Chondrocyte (in vitro differentiated cells): Measurements from ENCODE around the gene ZDBF2. TPM values are rescaled to one million over a fixed set of nuclear protein-coding genes. Genes with fewer than 3 reads are reported as not detected.

ENCODE experiments used
- DNase-seq: peaks from one replicate; pipeline ENCODE4 v3.0.0; 2021; ENCODE audit warnings: mixed read lengths, low spot score
- H3K27ac Mint-ChIP-seq: one replicate; pipeline ENCODE4 v1.8.0; 2021; ENCODE audit warnings: mild to moderate bottlenecking, moderate library complexity, mixed read lengths; ENCODE audit not compliant: unreplicated experiment
- H3K27me3 Mint-ChIP-seq: 2 replicates; pipeline ENCODE4 v1.8.0; 2021; ENCODE audit warnings: low read depth, mixed read lengths
- H3K36me3 Mint-ChIP-seq: 2 replicates; pipeline ENCODE4 v1.8.0; 2021; ENCODE audit warnings: low read depth, mixed read lengths
- H3K4me1 Mint-ChIP-seq: 2 replicates; pipeline ENCODE4 v1.8.0; 2021; ENCODE audit warnings: low read depth, mild to moderate bottlenecking, mixed read lengths
- H3K4me3 Mint-ChIP-seq: one replicate; pipeline ENCODE4 v1.8.0; 2021; ENCODE audit warnings: mild to moderate bottlenecking, moderate library complexity, mixed read lengths; ENCODE audit not compliant: unreplicated experiment
- H3K9me3 Mint-ChIP-seq: 2 replicates; pipeline ENCODE4 v1.8.0; 2021; ENCODE audit warnings: low read depth, mixed read lengths
- total RNA-seq: library from RNA; stranded (reverse); gene quantifications from 3 replicates; pipeline ENCODE4 v1.2.1, GENCODE V29; 2021
- TF ChIP-seq, protein P1 (sequence below): fragments of 200-600 bp; sonication (generic); IDR thresholded peaks from 2 replicates; pipeline ENCODE4 v1.5.0; 2021; ENCODE audit warnings: antibody characterized with exemption, mild to moderate bottlenecking, moderate library complexity

Gene ZDBF2
- total RNA-seq, 1 donor from 2014 or later = 24.8 TPM

DNA sequence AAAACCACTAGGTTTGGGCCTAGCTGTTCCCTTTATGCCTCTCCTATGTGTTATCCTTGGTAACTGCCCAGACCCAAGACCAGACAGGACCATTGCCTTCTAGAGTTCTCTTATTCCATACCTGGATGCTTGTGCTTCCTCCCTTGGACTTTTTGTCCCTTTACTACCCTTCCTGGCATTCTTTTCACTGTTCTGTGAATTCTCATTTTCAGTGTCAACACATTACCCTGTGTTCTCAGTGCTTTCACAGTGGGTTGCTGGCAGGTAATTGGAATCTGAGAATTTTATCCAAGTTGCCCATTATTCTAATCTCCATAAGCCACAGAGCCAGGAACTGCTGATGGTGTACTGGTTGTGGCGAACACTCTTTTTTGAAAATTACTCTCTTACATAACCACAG lies 41.7 kb downstream of the ZDBF2 start:
- no peak for DNase-seq
- Mint-ChIP-seq H3K9me3 (peaks cover 15% of the 10 kb centered on the region), H3K4me3 (no peak overlapping the region), H3K4me1 (no peaks in the 10 kb centered on the region), H3K27me3 (no peaks in the 10 kb centered on the region), H3K36me3 (peaks cover 16% of the 10 kb centered on the region), H3K27ac (no peak overlapping the region)
- TF ChIP-seq, protein P1, sequence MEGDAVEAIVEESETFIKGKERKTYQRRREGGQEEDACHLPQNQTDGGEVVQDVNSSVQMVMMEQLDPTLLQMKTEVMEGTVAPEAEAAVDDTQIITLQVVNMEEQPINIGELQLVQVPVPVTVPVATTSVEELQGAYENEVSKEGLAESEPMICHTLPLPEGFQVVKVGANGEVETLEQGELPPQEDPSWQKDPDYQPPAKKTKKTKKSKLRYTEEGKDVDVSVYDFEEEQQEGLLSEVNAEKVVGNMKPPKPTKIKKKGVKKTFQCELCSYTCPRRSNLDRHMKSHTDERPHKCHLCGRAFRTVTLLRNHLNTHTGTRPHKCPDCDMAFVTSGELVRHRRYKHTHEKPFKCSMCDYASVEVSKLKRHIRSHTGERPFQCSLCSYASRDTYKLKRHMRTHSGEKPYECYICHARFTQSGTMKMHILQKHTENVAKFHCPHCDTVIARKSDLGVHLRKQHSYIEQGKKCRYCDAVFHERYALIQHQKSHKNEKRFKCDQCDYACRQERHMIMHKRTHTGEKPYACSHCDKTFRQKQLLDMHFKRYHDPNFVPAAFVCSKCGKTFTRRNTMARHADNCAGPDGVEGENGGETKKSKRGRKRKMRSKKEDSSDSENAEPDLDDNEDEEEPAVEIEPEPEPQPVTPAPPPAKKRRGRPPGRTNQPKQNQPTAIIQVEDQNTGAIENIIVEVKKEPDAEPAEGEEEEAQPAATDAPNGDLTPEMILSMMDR = no peak

DNA sequence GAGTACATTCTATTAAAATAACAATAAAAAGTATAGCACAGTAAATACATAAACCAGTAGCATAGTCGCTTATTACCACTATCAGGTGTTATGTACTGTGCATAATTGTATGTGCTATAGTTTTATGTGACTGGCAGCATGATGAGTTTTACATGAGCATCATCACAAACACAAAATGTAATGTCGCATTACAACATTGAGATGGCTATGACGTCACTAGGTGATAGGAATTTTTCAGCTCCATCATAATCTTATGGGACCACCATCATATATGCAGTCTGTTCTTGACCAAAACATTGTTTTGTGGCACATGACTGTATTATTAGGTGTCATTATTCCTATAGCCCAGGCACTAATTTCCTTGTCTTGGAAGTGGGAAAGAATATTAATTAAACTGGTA lies 48.6 kb downstream of the ZDBF2 start:
- peaks cover 9% of the 10 kb centered on the region for H3K36me3 Mint-ChIP-seq
- no peak for DNase-seq
- H3K9me3 Mint-ChIP-seq = peaks cover 10% of the 10 kb centered on the region
- no peaks in the 10 kb centered on the region for H3K4me1 Mint-ChIP-seq
- TF ChIP-seq, protein P1 = no peak
- no peak overlapping the region for H3K27ac Mint-ChIP-seq
- H3K27me3 Mint-ChIP-seq = no peaks in the 10 kb centered on the region
- no peak overlapping the region for H3K4me3 Mint-ChIP-seq

GRCh38 chr2:206323486-206323885 lies 49.0 kb downstream of the ZDBF2 start:
- Mint-ChIP-seq H3K9me3 (peaks cover 7% of the 10 kb centered on the region), H3K4me3 (no peak overlapping the region), H3K27me3 (no peaks in the 10 kb centered on the region), H3K27ac (no peak overlapping the region), H3K4me1 (no peaks in the 10 kb centered on the region), H3K36me3 (peaks cover 8% of the 10 kb centered on the region)
- TF ChIP-seq, protein P1 = no peak
- DNase-seq = no peak

DNA sequence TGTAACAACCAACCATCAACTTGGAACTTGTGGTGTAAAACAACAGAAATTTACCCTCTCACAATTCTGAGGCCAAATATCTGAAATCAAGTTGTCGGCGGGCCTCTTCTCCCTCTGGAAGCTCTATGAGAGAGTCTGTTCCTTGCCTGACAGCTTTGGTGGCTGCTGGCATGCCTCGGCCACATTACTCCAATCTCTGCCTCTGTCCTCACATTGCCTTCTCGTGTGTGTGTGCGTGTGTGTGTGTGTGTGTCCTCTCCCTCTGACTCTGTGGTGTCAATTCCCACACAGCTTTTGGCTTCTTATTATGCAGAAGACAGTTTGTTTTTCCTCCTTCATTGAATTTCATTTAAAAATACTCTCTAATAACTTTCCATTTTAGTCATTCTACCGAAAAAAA lies 50.4 kb downstream of the ZDBF2 start:
- H3K27ac Mint-ChIP-seq = no peak overlapping the region
- DNase-seq = no peak
- peaks cover 2% of the 10 kb centered on the region for H3K36me3 Mint-ChIP-seq
- no peak overlapping the region for H3K4me3 Mint-ChIP-seq
- H3K4me1 Mint-ChIP-seq = no peaks in the 10 kb centered on the region
- no peaks in the 10 kb centered on the region for H3K9me3 Mint-ChIP-seq
- H3K27me3 Mint-ChIP-seq = no peaks in the 10 kb centered on the region
- TF ChIP-seq, protein P1 = no peak

GRCh38 chr2:206328974-206329373 lies 54.5 kb downstream of the ZDBF2 start:
- DNase-seq = no peak
- Mint-ChIP-seq H3K27ac (no peak overlapping the region), H3K27me3 (no peaks in the 10 kb centered on the region), H3K4me3 (no peak overlapping the region), H3K4me1 (no peaks in the 10 kb centered on the region), H3K36me3 (no peaks in the 10 kb centered on the region), H3K9me3 (no peaks in the 10 kb centered on the region)
- TF ChIP-seq, protein P1 = no peak
